ENCODE results near the gene NUDT19.
"Not testable (repeated sequence)": the region's sequence is repeated elsewhere in the genome, so short reads cannot be mapped to it uniquely, and the experiment has no call there.

The NUDT19 gene

DNA sequence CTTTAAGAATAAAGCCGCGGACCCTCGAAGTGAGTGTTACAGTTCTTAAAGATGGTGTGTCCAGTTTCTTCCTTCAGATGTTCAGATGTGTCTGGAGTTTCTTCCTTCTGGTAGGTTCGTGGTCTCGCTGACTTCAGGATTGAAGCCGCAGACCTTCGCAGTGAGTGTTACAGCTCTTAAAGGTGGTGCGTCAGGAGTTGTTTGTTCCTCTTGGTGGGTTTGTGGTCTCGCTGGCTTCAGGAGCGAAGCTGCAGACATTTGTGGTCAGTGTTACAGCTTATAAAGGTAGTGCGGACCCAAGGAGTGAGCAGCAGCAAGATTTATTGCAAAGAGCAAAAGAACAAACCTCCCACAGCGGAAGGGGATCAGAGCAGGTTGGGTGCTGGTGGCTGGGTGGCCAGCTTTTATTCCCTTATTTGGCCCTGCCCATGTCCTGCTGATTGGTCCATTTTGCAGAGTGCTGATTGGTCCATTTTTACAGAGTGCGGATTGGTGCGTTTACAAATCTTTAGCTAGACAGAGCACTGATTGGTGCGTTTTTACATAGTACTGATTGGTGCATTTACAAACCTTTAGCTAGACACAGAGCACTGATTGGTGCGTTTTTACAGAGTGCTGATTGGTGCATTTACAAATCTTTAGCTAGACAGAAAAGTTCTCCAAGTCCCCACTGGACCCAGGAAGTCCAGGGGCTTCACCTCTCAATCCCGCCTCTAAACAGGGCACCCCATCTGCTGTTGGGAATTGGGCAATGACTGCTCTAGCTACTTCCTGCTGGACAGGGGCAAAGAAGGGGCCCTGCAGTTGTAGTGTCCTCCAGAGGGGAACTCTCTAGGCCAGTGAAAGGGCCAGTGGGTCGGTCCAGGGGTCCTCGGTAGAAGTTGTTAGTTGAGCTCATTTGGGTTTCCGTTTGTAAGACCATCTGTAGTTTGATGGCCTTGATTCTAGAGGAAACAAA is 1.8 kb downstream of the NUDT19 start:
- H3K36me3 ChIP-seq (ENCODE audit: insufficient read depth, low read length); H3K9me3 ChIP-seq (ENCODE audit: insufficient read depth, low read depth, low read length); H3K27ac ChIP-seq (ENCODE audit: low read depth, low read length); H3K4me1 ChIP-seq (ENCODE audit: insufficient read depth, low read length); H3K4me3 ChIP-seq (ENCODE audit: low read length); H3K9ac ChIP-seq (ENCODE audit: low read depth, low read length): not testable (repeated sequence)
- 93% methylated on average over 20 of the region's 20 CpGs for WGBS
- H3K27me3 ChIP-seq (ENCODE audit: insufficient read depth, low read length): peaks cover 22% of the 10 kb centered on the region

DNA sequence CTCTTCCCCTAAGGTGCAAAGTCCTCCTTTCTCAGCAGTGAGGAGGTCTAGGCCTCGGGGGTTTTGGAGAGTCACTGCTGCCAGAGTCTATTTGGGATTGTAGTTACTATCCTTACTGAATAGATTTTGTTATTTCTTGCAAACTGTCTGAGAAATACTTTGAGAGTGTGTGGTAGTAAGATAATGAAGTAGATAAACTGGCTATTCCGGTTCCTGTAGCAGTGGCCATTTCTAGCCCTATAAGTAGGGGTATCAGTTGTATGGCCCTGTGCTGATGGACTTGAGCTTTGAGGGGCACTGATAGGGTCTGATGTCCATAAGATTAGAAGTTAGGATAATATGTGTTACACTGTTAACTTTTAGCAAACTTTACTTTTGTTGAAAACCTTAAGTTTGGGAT is 2.7 kb downstream of the NUDT19 start:
- H3K27ac ChIP-seq (ENCODE audit: low read depth, low read length); H3K4me3 ChIP-seq (ENCODE audit: low read length); H3K9ac ChIP-seq (ENCODE audit: low read depth, low read length); H3K4me1 ChIP-seq (ENCODE audit: insufficient read depth, low read length); H3K9me3 ChIP-seq (ENCODE audit: insufficient read depth, low read depth, low read length); H3K36me3 ChIP-seq (ENCODE audit: insufficient read depth, low read length): not testable (repeated sequence)
- peaks cover 22% of the 10 kb centered on the region for H3K27me3 ChIP-seq (ENCODE audit: insufficient read depth, low read length)
- 81% methylated on average over 2 of the region's 2 CpGs for WGBS

DNA sequence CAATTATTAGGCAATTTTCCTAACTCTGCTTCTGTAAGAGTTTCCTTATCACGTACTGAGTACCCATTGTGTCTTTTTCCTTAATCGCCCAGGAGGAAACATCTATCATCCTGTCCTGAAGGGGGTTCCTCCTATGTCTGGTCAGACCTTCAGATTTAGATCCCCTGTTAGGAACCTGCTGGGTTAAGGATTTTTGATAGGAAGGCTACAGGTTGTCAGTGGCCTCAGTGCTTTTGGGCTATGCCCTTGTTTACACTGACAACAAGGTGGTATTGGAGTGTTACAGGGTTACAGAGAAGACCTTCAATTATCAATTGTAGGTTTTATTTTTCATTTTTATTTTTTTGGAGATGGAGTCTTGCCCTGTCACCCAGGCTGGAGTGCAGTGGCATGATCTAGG is 3.2 kb downstream of the NUDT19 start:
- 92% methylated on average over 2 of the region's 2 CpGs for WGBS
- H3K36me3 ChIP-seq (ENCODE audit: insufficient read depth, low read length); H3K27ac ChIP-seq (ENCODE audit: low read depth, low read length); H3K9me3 ChIP-seq (ENCODE audit: insufficient read depth, low read depth, low read length); H3K4me3 ChIP-seq (ENCODE audit: low read length); H3K4me1 ChIP-seq (ENCODE audit: insufficient read depth, low read length); H3K9ac ChIP-seq (ENCODE audit: low read depth, low read length): not testable (repeated sequence)
- H3K27me3 ChIP-seq (ENCODE audit: insufficient read depth, low read length): peaks cover 22% of the 10 kb centered on the region

DNA sequence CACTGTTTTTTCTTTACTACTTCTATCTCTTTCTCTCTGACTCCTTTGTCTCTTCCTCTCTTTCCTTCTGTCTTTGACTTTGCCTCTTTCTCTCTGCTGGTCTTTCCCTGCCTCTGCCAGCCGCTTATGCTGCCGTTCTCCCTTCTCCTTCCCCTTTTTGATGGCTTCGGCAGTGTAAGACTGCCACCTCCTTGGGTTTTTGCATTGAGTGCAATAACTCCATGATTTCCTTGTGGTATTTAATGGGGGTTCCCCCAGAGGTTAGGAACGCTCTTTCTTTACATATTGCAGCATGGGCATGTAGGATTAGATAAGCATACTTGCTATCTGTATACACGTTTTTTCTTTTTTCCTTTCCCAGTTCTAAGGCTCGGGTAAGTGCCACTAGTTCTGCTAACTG is 3.9 kb downstream of the NUDT19 start:
- not testable (repeated sequence) for H3K9me3 ChIP-seq (ENCODE audit: insufficient read depth, low read depth, low read length); H3K4me1 ChIP-seq (ENCODE audit: insufficient read depth, low read length); H3K9ac ChIP-seq (ENCODE audit: low read depth, low read length); H3K36me3 ChIP-seq (ENCODE audit: insufficient read depth, low read length); H3K4me3 ChIP-seq (ENCODE audit: low read length); H3K27ac ChIP-seq (ENCODE audit: low read depth, low read length)
- 98% methylated on average over 5 of the region's 6 CpGs for WGBS
- peaks cover 22% of the 10 kb centered on the region for H3K27me3 ChIP-seq (ENCODE audit: insufficient read depth, low read length)

DNA sequence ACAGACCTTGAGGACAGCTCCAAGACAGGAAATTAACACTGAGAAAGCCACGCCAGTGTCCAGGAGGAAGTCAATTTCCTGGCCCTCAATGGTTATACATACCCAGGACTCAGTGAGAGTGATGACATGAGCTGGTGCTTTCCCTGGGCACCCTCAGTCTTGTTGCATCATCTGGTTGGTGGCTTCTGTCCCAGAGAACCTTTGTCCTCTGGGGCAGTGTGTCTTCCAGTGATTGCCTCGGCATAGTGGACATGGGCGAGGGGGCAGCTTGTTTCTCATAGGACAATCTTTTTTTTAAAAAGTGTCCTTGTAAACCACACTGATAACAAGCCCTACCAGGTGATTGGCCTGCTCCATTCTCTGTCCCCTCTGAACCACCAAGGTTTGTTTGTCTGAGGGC is 5.2 kb downstream of the NUDT19 start:
- not testable (repeated sequence) for H3K9me3 ChIP-seq (ENCODE audit: insufficient read depth, low read depth, low read length); H3K9ac ChIP-seq (ENCODE audit: low read depth, low read length); H3K36me3 ChIP-seq (ENCODE audit: insufficient read depth, low read length); H3K4me1 ChIP-seq (ENCODE audit: insufficient read depth, low read length); H3K27ac ChIP-seq (ENCODE audit: low read depth, low read length); H3K4me3 ChIP-seq (ENCODE audit: low read length)
- WGBS: 98% methylated on average over 3 of the region's 3 CpGs
- H3K27me3 ChIP-seq (ENCODE audit: insufficient read depth, low read length): peaks cover 15% of the 10 kb centered on the region

DNA sequence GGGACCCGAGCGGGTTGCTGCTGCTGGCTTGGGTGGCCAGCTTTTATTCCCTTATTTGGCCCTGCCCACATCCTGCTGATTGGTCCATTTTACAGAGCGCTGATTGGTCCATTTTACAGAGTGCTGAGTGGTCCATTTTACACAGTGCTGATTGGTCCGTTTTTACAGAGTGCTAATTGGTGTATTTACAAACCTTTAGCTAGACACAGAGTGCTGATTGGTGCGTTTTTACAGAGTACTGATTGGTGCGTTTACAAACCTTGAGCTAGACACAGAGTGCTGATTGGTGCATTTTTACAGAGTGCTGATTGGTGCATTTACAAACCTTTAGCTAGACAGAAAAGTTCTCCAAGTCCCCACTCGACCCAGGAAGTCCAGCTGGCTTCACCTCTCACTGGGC is 8.5 kb downstream of the NUDT19 start:
- H3K4me1 ChIP-seq (ENCODE audit: insufficient read depth, low read length): peaks cover 12% of the 10 kb centered on the region; the same call in 1 of the 2 replicates
- H3K27ac ChIP-seq (ENCODE audit: low read depth, low read length); H3K36me3 ChIP-seq (ENCODE audit: insufficient read depth, low read length); H3K27me3 ChIP-seq (ENCODE audit: insufficient read depth, low read length); H3K9ac ChIP-seq (ENCODE audit: low read depth, low read length); H3K9me3 ChIP-seq (ENCODE audit: insufficient read depth, low read depth, low read length); H3K4me3 ChIP-seq (ENCODE audit: low read length): not testable (repeated sequence)
- WGBS: 95% methylated on average over 7 of the region's 7 CpGs

DNA sequence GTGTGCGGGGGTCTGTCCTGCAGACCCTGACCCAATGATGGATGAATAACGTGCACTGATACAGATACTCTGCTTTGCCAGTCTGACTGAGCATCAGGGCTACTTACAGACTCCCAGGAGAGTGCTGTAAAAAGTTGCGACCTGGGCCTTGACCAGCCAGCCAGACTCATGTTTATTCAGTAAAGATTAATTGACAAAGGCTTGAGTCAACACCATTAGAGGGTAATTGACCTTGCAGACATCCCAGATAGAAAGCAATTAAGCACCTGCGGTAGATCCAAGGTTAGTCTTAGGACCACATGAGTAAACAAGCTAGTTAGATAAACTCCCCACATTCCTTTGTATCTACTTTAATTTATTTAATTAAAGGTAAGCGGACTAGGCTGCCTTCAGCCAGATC is 10.4 kb downstream of the NUDT19 start:
- Histone ChIP-seq H3K4me1 (ENCODE audit: insufficient read depth, low read length) (peaks cover 12% of the 10 kb centered on the region; the same call in 1 of the 2 replicates), H3K27ac (ENCODE audit: low read depth, low read length) (no peak overlapping the region), H3K4me3 (ENCODE audit: low read length) (no peak overlapping the region), H3K9me3 (ENCODE audit: insufficient read depth, low read depth, low read length) (peaks cover 7% of the 10 kb centered on the region; the same call in 1 of the 2 replicates), H3K36me3 (ENCODE audit: insufficient read depth, low read length) (peaks cover 3% of the 10 kb centered on the region; the same call in 1 of the 2 replicates), H3K27me3 (ENCODE audit: insufficient read depth, low read length) (no peaks in the 10 kb centered on the region), H3K9ac (ENCODE audit: low read depth, low read length) (no peak overlapping the region)
- 78% methylated on average over 5 of the region's 5 CpGs for WGBS

DNA sequence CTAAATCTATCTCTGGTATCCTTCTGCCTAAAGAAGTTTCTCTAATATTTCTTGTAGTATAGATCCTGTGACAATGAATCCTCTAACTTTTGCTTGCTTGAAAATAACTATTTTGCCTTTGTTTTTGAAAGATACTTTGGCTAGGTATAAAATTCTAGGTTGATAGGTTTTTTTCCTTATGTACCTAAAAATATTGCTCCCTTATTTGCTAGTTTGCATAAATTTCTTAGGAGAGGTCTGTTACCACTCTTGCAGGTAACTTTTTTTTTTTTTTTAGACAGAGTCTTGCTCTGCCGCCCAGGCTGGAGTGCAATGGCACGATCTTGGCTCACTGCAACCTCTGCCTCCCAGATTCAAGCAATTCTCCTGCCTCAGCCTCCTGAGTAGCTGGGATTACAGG is 12.4 kb downstream of the NUDT19 start:
- H3K4me3 ChIP-seq (ENCODE audit: low read length); H3K9ac ChIP-seq (ENCODE audit: low read depth, low read length): not testable (repeated sequence)
- WGBS: 90% methylated on average over 2 of the region's 2 CpGs

DNA sequence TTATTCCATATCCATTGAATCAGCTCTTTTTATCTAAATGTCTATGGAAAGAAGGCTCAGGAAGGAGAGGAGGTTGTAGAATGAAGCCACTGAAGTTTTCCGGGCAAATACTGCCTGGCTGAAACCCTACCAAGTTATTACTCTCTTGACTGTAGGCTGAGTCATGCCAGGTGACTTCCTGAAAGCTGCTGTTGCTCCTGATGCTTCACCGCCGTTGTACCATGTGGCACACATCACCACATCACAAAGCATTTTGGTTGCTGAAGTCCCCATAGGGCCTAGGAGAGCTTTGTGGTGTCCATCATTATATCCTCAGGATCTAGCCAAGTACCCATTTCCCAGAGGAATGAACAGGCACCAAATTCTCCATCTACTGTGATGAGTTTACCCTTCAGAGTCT is 16.8 kb downstream of the NUDT19 start:
- Histone ChIP-seq H3K27ac (ENCODE audit: low read depth, low read length) (no peak overlapping the region), H3K9ac (ENCODE audit: low read depth, low read length) (no peak overlapping the region), H3K27me3 (ENCODE audit: insufficient read depth, low read length) (no peaks in the 10 kb centered on the region), H3K4me1 (ENCODE audit: insufficient read depth, low read length) (no peaks in the 10 kb centered on the region), H3K9me3 (ENCODE audit: insufficient read depth, low read depth, low read length) (peaks cover 7% of the 10 kb centered on the region; the same call in 1 of the 2 replicates), H3K4me3 (ENCODE audit: low read length) (no peak overlapping the region), H3K36me3 (ENCODE audit: insufficient read depth, low read length) (peaks cover 12% of the 10 kb centered on the region; the same call in 1 of the 2 replicates)
- 95% methylated on average over 3 of the region's 3 CpGs for WGBS

More for the DNA sequence above, 12.4 kb downstream of the NUDT19 start:
- not testable (repeated sequence) for H3K27ac ChIP-seq (ENCODE audit: low read depth, low read length); H3K4me1 ChIP-seq (ENCODE audit: insufficient read depth, low read length); H3K36me3 ChIP-seq (ENCODE audit: insufficient read depth, low read length); H3K9me3 ChIP-seq (ENCODE audit: insufficient read depth, low read depth, low read length); H3K27me3 ChIP-seq (ENCODE audit: insufficient read depth, low read length)

DNA sequence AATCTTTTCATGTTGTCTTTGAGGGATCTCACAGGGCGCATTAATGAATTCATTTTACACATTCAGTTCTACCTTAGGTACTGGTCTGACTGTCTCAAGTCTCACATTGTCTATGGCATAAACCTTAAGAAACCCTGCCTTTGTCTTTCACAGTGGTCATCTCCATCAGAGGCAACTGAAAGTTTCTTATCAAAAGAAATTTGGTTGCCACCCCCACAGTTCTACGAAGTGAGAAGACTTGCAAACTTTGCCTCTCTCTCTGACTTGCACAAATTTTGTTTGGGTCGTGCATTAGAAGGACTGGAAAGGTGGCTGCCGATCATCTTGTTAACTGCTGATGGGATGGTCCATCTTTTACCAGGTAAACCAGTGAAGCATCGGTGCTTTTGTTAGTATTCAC is 17.4 kb downstream of the NUDT19 start:
- Histone ChIP-seq H3K4me1 (ENCODE audit: insufficient read depth, low read length) (no peaks in the 10 kb centered on the region), H3K27me3 (ENCODE audit: insufficient read depth, low read length) (no peaks in the 10 kb centered on the region), H3K36me3 (ENCODE audit: insufficient read depth, low read length) (peaks cover 12% of the 10 kb centered on the region; the same call in 1 of the 2 replicates), H3K9ac (ENCODE audit: low read depth, low read length) (no peak overlapping the region), H3K9me3 (ENCODE audit: insufficient read depth, low read depth, low read length) (peaks cover 4% of the 10 kb centered on the region; the same call in 1 of the 2 replicates), H3K27ac (ENCODE audit: low read depth, low read length) (no peak overlapping the region), H3K4me3 (ENCODE audit: low read length) (no peak overlapping the region)
- WGBS: 90% methylated on average over 5 of the region's 5 CpGs

DNA sequence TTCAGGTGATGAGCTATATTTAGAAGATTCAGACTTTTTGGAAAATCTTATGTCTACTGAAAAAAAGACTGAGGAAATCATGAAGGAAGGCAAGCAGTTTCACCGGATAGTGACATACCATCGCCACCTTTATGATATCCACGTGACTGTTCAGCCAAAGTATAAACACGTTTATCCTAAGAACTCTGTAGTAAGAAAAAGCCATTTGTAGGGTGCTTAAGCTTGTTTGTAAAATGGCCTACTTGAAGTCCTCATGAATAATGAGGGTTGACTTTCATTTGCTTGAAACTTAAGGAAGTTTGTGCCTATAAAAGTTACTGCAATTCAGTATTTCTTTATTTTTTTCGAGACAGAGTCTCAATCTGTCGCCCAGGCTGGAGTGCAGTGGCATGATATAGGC is 20.1 kb downstream of the NUDT19 start:
- WGBS: 95% methylated on average over 6 of the region's 6 CpGs
- H3K9ac ChIP-seq (ENCODE audit: low read depth, low read length): no peak overlapping the region
- H3K9me3 ChIP-seq (ENCODE audit: insufficient read depth, low read depth, low read length): no peaks in the 10 kb centered on the region
- H3K4me3 ChIP-seq (ENCODE audit: low read length): no peak overlapping the region
- H3K36me3 ChIP-seq (ENCODE audit: insufficient read depth, low read length): peaks cover 10% of the 10 kb centered on the region; the same call in 1 of the 2 replicates
- H3K27me3 ChIP-seq (ENCODE audit: insufficient read depth, low read length): no peaks in the 10 kb centered on the region
- no peak overlapping the region for H3K27ac ChIP-seq (ENCODE audit: low read depth, low read length)
- no peaks in the 10 kb centered on the region for H3K4me1 ChIP-seq (ENCODE audit: insufficient read depth, low read length)

All from HUES64 (cell line).